Skeletal muscle satellite cell (primary cell): ENCODE data around the gene GABARAPL1.
A peak's percentile ranks its signal among the peaks of the same experiment; 100 is the strongest.
"Not testable (repeated sequence)": the region's sequence is repeated elsewhere in the genome, so short reads cannot be mapped to it uniquely, and the experiment has no call there.

Experiments used
- H3K27me3 ChIP-seq: 2 replicates; pipeline ENCODE4 v1.7.0; 2013; ENCODE audit warnings: low read length; ENCODE audit not compliant: control insufficient read depth, insufficient read depth
- H3K36me3 ChIP-seq: 2 replicates; pipeline ENCODE4 v1.7.0; 2013; ENCODE audit warnings: mild to moderate bottlenecking, control low read depth, low read length; ENCODE audit not compliant: insufficient read depth
- H3K4me1 ChIP-seq: 2 replicates; pipeline ENCODE4 v1.7.0; 2013; ENCODE audit warnings: low read length; ENCODE audit not compliant: control insufficient read depth, insufficient read depth
- H3K4me2 ChIP-seq: 2 replicates; pipeline ENCODE4 v1.7.0; 2013; ENCODE audit warnings: mild to moderate bottlenecking, low read length
- H3K4me3 ChIP-seq: 2 replicates; pipeline ENCODE4 v1.7.0; 2013; ENCODE audit warnings: low read length
- H3K9ac ChIP-seq: 2 replicates; pipeline ENCODE4 v1.7.0; 2013; ENCODE audit warnings: mild to moderate bottlenecking, low read depth, low read length, moderate library complexity
- H3K9me3 ChIP-seq: replicated peaks from 2 replicates; pipeline ENCODE4 v1.7.0; 2013; ENCODE audit warnings: mild to moderate bottlenecking, control low read depth, low read length

The GABARAPL1 gene

DNA sequence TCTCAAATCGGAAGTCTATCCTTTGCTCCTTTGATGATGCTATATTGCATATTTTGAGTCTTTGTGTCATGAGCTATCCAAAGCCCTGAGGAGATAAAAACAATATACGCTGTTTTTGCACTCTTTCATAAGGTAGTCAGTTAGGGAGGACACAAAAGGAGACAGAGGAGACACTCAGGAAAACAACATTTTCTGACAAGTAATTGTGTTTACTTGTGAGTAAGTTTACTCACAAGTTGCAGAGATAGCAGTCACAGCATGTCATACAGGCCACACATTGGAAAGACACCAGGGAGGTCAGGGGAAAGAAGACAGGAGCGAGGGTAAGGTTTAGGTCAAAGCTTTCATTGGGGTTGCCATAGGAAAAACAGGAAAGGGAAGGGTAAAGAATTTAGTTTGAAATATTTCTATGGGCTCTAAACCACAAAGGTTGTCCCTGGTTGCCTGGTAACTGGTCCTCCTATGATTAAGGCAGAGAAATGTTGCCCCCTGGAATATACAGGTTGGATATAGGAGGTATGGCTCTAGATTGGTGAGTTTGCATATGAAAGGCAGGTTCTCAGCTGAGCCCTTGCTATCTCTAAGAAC is 7.4 kb upstream of the GABARAPL1 start:
- H3K9ac ChIP-seq: peak overlapping the region; percentile 34
- H3K36me3 ChIP-seq: no peaks in the 10 kb centered on the region

GRCh38 chr12:10207136-10207535 is 5.5 kb upstream of the GABARAPL1 start:
- no peak overlapping the region for H3K4me3 ChIP-seq
- peaks cover 6% of the 10 kb centered on the region for H3K4me1 ChIP-seq
- H3K27me3 ChIP-seq: no peaks in the 10 kb centered on the region
- no peak overlapping the region for H3K4me2 ChIP-seq
- H3K36me3 ChIP-seq: no peaks in the 10 kb centered on the region
- no peak overlapping the region for H3K9ac ChIP-seq
- no peaks in the 10 kb centered on the region for H3K9me3 ChIP-seq

More for the DNA sequence above, 7.4 kb upstream of the GABARAPL1 start:
- Histone ChIP-seq H3K9me3 (no peaks in the 10 kb centered on the region), H3K4me1 (peaks cover 6% of the 10 kb centered on the region), H3K4me2 (no peak overlapping the region), H3K4me3 (peak overlapping the region; percentile 20), H3K27me3 (no peaks in the 10 kb centered on the region)

GRCh38 chr12:10210225-10210624 is 2.5 kb upstream of the GABARAPL1 start:
- H3K4me1 ChIP-seq: peaks cover 14% of the 10 kb centered on the region
- H3K4me3 ChIP-seq: no peak overlapping the region
- H3K4me2 ChIP-seq: no peak overlapping the region
- H3K36me3 ChIP-seq: no peaks in the 10 kb centered on the region
- H3K27me3 ChIP-seq: no peaks in the 10 kb centered on the region
- H3K9me3 ChIP-seq: no peaks in the 10 kb centered on the region
- H3K9ac ChIP-seq: no peak overlapping the region

GRCh38 chr12:10211101-10211939 is 1.4 kb upstream of the GABARAPL1 start:
- no peaks in the 10 kb centered on the region for H3K36me3 ChIP-seq
- no peaks in the 10 kb centered on the region for H3K27me3 ChIP-seq
- H3K9ac ChIP-seq: no peak overlapping the region
- H3K4me1 ChIP-seq: peaks cover 13% of the 10 kb centered on the region
- H3K4me2 ChIP-seq: peak overlapping the region; percentile 29
- H3K4me3 ChIP-seq: no peak overlapping the region
- no peaks in the 10 kb centered on the region for H3K9me3 ChIP-seq

GRCh38 chr12:10211940-10212738 is 538 bp upstream of the GABARAPL1 start:
- peaks cover 13% of the 10 kb centered on the region for H3K4me1 ChIP-seq
- H3K36me3 ChIP-seq: no peaks in the 10 kb centered on the region
- peak overlapping the region; percentile 74 for H3K4me3 ChIP-seq
- peak overlapping the region; percentile 79 for H3K4me2 ChIP-seq
- no peaks in the 10 kb centered on the region for H3K9me3 ChIP-seq
- peak overlapping the region; percentile 87 for H3K9ac ChIP-seq
- H3K27me3 ChIP-seq: no peaks in the 10 kb centered on the region

DNA sequence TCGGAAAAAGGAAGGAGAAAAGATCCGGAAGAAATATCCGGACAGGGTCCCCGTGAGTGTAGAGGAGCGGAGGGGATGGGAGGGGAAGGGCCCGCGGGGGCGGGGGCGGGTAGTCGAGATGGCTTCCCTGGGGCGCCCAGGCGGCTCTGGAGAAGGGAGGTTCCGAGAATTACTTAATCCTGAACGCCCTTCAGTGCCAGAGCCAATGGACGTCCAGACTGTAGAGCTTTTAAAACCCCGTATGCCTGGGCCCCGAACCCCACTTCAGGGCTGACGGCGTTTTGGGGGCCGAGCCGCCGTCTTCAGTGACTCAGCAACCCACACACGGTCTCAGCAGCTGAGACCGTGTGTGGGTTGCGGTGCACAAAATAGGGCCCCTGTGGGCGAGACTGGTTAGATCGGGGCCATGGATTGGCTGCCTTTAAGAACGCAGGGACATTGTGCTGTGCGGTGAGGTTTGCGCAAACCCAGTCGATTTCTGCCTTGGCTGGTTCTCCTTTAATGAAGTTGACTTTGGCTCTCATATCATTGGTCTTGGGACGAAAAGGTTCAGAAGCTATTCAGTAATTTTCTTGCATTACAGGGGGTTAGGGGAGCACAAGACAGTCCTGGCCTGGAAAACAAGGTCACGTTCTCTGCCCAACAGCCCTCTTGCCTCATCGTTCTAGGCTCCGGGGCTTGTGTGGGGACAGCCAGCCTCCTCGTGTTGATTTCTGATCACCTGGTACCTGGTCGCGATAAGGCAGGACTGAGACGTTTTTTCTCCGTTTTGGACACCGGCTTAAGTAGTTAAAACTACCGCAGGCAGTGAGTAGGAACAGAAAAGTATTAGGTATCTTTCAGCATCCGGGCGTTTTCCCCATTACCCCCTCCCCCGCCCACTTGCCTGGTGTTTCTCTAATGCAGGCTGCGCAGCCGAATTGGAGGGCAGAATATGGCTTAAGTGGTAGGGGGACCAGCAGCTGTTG is 775 bp downstream of the GABARAPL1 start:
- peak overlapping the region; percentile 87 for H3K9ac ChIP-seq
- H3K36me3 ChIP-seq: peaks cover 3% of the 10 kb centered on the region
- H3K27me3 ChIP-seq: no peaks in the 10 kb centered on the region
- H3K4me2 ChIP-seq: peak overlapping the region; percentile 79
- H3K9me3 ChIP-seq: no peaks in the 10 kb centered on the region
- peak overlapping the region; percentile 74 for H3K4me3 ChIP-seq
- H3K4me1 ChIP-seq: peaks cover 13% of the 10 kb centered on the region

DNA sequence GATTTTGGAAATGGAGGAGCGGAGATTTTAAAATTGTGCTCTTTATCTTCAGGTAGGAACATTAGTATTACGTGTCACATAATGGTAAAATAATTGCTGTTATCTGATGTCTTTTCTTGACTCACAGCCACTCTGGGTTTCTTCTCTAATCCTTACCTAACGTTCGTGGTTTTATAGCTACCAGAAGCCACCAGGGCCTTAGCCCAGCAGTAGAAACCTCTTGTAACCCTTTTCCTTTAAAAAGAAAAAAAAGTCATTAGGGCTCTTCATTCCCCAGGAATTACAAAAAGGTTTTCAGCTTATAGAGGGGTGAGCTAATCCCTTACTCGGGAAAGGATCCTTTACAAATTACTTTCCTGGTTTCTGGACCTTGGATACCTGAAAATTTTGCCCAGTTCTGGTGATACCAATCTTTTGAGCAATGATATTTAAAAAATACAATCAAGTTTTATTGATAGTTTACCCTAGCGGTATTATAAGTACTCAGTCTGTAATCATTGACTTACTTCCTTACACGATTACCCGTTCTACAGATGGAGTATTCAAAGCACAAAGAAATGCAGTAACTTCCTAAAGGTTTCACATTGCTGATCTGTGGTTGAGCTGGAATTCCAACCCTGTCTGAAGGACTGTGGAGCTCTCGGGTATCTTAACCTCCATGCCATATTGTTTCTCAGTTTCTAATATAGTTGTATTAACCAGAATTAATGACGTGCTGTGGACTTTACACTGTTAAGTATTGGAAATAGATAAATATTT is 1.6 kb downstream of the GABARAPL1 start:
- Histone ChIP-seq H3K9ac (peak overlapping the region; percentile 87), H3K36me3 (peaks cover 3% of the 10 kb centered on the region), H3K9me3 (no peaks in the 10 kb centered on the region), H3K4me1 (peaks cover 13% of the 10 kb centered on the region), H3K4me2 (peak overlapping the region; percentile 79), H3K4me3 (peak overlapping the region; percentile 74), H3K27me3 (no peaks in the 10 kb centered on the region)

GRCh38 chr12:10214895-10215267 is 2.2 kb downstream of the GABARAPL1 start:
- Histone ChIP-seq H3K4me1 (peaks cover 13% of the 10 kb centered on the region), H3K27me3 (no peaks in the 10 kb centered on the region), H3K36me3 (peaks cover 6% of the 10 kb centered on the region), H3K4me2 (peak overlapping the region; percentile 79), H3K9ac (peak overlapping the region; percentile 87), H3K4me3 (peak overlapping the region; percentile 74), H3K9me3 (no peaks in the 10 kb centered on the region)

DNA sequence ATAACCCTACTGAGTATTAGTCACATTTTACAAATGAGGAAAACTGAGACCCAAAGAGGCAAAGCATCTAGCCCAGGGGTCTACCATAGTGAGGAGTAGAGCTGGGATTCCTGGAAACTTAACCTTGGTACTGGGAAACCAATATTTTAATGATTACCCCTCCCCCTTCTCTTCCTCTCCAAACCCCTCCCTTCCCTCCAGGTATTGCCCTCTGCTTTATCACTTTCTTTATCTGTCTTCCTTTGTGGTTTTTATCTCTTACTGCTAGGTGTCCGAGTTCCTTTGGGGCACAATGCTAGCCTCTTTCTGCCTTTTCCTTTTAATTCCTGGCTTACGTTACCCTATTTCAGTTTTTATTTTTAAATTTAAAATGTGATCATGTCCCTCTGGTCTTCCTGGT is 2.8 kb downstream of the GABARAPL1 start:
- no peak overlapping the region for H3K9ac ChIP-seq
- H3K27me3 ChIP-seq: no peaks in the 10 kb centered on the region
- H3K4me1 ChIP-seq: peaks cover 16% of the 10 kb centered on the region
- H3K9me3 ChIP-seq: no peaks in the 10 kb centered on the region
- peaks cover 11% of the 10 kb centered on the region for H3K36me3 ChIP-seq
- H3K4me2 ChIP-seq: peak overlapping the region; percentile 79
- H3K4me3 ChIP-seq: no peak overlapping the region

DNA sequence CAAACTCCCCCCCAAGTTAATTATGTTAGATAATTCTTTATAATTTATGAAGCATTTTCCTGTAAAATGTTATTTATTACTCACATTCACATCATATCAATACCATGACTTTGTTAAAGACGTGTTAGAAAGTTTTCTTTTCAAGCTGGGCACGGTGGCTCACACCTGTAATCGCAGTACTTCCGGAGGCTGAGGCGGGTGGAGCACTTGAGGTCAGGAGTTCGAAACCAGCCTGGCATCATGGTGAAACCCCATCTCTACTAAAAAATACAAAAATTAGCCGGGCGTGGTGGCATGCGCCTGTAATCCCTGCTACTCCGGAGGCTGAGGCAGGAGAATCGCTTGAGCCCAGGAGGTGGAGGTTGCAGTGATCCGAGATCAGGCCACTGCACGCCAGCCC is 3.3 kb downstream of the GABARAPL1 start:
- H3K4me2 ChIP-seq, H3K4me3 ChIP-seq, H3K9me3 ChIP-seq, H3K9ac ChIP-seq, H3K27me3 ChIP-seq: not testable (repeated sequence)
- H3K4me1 ChIP-seq: peaks cover 18% of the 10 kb centered on the region
- peaks cover 16% of the 10 kb centered on the region for H3K36me3 ChIP-seq
